ENCODE data around the gene HP1BP3. TPM values are rescaled to one million over a fixed set of nuclear protein-coding genes. Genes with fewer than 3 reads are reported as not detected.

HP1BP3 gene
- total RNA-seq, 1 experiment from 2014 or later: 263 TPM

DNA sequence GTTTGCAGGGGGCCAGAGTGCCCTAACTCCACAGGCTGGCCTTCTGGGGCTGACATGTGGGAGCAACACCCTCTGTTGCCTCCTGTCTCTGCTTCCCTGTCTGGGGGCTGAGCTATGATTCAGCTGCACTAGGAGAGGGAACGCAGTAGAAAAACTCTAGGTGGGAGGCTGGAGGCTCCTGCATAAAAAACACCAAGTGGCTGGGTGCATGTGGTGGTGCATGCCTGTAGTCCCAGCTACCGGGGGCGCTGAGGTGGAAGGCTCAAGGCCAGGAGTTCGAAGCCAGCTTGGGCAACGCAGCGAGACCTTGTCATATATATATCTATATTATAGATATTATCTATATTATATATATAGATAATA is 74.9 kb downstream of the HP1BP3 start:
- H3K27ac ChIP-seq (ENCODE audit: low read length): no peak overlapping the region
- peaks cover 10% of the 10 kb centered on the region for H3K4me1 ChIP-seq (ENCODE audit: control insufficient read depth, insufficient read depth, low read length)
- no peak for ATAC-seq
- intact Hi-C loops (cut with micrococcal nuclease; ENCODE audit: unreplicated experiment): no loop called here
- no peaks in the 10 kb centered on the region for H3K9me3 ChIP-seq (ENCODE audit: control insufficient read depth, insufficient read depth, low read depth, low read length)
- BruUV-seq (replicated peaks): no TSS peak
- H3K4me3 ChIP-seq (ENCODE audit: low read depth in 2 of 2, low read length in 2 of 2): no peak overlapping the region
- ChIA-PET CTCF (no interaction called here), POLR2A (no interaction called here)
- in situ Hi-C loops (cut with HindIII; ENCODE audit: low pct_unique_long_range_greater_than_20kb, low sequenced_read_pairs): no loop called here
- H3K36me3 ChIP-seq (ENCODE audit: control insufficient read depth, insufficient read depth, low read length): no peaks in the 10 kb centered on the region
- DNase-seq (ENCODE audit: low read depth, low spot score): no peak
- TF ChIP-seq SIN3A (IDR thresholded peaks at IDR 0.05; ENCODE audit: borderline replicate concordance, insufficient read depth, low read depth, low read length) (no peak), POLR2AphosphoS5 (IDR thresholded peaks at IDR 0.05; ENCODE audit: low read depth, low read length) (no peak), TCF7L2 (IDR thresholded peaks at IDR 0.05; ENCODE audit: low read depth, low read length) (no peak)
- TF ChIP-seq, protein P1, sequence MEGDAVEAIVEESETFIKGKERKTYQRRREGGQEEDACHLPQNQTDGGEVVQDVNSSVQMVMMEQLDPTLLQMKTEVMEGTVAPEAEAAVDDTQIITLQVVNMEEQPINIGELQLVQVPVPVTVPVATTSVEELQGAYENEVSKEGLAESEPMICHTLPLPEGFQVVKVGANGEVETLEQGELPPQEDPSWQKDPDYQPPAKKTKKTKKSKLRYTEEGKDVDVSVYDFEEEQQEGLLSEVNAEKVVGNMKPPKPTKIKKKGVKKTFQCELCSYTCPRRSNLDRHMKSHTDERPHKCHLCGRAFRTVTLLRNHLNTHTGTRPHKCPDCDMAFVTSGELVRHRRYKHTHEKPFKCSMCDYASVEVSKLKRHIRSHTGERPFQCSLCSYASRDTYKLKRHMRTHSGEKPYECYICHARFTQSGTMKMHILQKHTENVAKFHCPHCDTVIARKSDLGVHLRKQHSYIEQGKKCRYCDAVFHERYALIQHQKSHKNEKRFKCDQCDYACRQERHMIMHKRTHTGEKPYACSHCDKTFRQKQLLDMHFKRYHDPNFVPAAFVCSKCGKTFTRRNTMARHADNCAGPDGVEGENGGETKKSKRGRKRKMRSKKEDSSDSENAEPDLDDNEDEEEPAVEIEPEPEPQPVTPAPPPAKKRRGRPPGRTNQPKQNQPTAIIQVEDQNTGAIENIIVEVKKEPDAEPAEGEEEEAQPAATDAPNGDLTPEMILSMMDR (IDR thresholded peaks at IDR 0.05): no peak
- TF ChIP-seq, protein P2, sequence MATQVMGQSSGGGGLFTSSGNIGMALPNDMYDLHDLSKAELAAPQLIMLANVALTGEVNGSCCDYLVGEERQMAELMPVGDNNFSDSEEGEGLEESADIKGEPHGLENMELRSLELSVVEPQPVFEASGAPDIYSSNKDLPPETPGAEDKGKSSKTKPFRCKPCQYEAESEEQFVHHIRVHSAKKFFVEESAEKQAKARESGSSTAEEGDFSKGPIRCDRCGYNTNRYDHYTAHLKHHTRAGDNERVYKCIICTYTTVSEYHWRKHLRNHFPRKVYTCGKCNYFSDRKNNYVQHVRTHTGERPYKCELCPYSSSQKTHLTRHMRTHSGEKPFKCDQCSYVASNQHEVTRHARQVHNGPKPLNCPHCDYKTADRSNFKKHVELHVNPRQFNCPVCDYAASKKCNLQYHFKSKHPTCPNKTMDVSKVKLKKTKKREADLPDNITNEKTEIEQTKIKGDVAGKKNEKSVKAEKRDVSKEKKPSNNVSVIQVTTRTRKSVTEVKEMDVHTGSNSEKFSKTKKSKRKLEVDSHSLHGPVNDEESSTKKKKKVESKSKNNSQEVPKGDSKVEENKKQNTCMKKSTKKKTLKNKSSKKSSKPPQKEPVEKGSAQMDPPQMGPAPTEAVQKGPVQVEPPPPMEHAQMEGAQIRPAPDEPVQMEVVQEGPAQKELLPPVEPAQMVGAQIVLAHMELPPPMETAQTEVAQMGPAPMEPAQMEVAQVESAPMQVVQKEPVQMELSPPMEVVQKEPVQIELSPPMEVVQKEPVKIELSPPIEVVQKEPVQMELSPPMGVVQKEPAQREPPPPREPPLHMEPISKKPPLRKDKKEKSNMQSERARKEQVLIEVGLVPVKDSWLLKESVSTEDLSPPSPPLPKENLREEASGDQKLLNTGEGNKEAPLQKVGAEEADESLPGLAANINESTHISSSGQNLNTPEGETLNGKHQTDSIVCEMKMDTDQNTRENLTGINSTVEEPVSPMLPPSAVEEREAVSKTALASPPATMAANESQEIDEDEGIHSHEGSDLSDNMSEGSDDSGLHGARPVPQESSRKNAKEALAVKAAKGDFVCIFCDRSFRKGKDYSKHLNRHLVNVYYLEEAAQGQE (IDR thresholded peaks at IDR 0.05; ENCODE audit: insufficient read depth in 1 of 2, low read depth in 2 of 2, low read length in 1 of 2): no peak
- no peaks in the 10 kb centered on the region for H3K27me3 ChIP-seq (ENCODE audit: control insufficient read depth, insufficient read depth, low read length)

DNA sequence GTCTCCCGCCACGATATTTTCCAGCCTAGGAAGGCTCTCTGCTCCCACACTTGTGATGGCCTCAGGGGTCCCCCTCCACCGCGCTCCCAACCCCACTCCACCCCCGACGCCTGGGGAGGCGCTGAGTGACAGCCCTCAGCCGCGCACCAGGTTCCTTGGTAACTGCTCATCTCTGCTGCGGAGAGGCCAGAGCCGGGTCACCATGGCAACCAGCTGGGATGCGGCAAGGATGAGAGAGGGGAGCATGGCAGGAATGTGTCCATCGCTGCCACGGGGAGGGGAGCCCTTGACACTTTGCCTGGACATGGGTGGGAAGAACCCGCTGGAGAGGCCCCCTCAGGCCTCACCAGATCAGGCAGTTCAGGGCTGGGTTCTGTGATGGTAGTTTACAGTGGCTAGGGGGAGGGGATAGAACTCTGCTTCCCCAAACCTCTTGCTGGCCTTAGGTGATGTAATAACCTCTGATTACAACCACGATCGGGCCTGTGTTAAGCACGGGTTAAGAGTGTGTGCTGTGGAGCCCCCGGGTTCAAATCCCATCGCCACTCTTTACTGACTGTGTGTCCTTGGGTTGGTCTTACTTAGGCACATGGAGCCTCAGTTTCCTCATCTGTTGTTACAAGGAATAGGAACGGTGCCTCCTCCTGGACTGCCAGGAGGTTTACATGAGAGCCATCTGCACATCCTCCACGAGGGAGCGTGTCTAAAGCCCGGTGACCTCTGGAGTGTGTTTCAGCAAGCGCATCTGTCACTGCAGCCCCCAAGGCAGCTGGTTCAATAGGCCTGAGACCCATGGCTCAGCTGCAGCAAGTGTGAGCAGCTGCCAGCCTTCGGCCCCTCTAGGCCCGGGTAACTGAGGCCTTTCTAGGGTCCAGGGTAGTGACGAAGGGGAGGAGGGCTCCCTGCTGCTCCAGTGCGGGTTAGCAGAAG is 75.6 kb downstream of the HP1BP3 start:
- TF ChIP-seq POLR2AphosphoS5 (IDR thresholded peaks at IDR 0.05; ENCODE audit: low read depth, low read length) (no peak), TCF7L2 (IDR thresholded peaks at IDR 0.05; ENCODE audit: low read depth, low read length) (no peak), SIN3A (IDR thresholded peaks at IDR 0.05; ENCODE audit: borderline replicate concordance, insufficient read depth, low read depth, low read length) (no peak)
- TF ChIP-seq, protein P2 (IDR thresholded peaks at IDR 0.05; ENCODE audit: insufficient read depth in 1 of 2, low read depth in 2 of 2, low read length in 1 of 2): no peak
- TF ChIP-seq, protein P1 (IDR thresholded peaks at IDR 0.05): no peak
- H3K9me3 ChIP-seq (ENCODE audit: control insufficient read depth, insufficient read depth, low read depth, low read length): no peaks in the 10 kb centered on the region
- in situ Hi-C loops (cut with HindIII; ENCODE audit: low pct_unique_long_range_greater_than_20kb, low sequenced_read_pairs): no loop called here
- no peaks in the 10 kb centered on the region for H3K27me3 ChIP-seq (ENCODE audit: control insufficient read depth, insufficient read depth, low read length)
- ChIA-PET CTCF (no interaction called here), POLR2A (no interaction called here)
- H3K4me3 ChIP-seq (ENCODE audit: low read depth in 2 of 2, low read length in 2 of 2): no peak overlapping the region
- no peak overlapping the region for H3K27ac ChIP-seq (ENCODE audit: low read length)
- DNase-seq (ENCODE audit: low read depth, low spot score) (no peak), ATAC-seq (peak; percentile 42; the same call in 1 of the 2 replicates)
- peaks cover 10% of the 10 kb centered on the region for H3K4me1 ChIP-seq (ENCODE audit: control insufficient read depth, insufficient read depth, low read length)
- intact Hi-C loops (cut with micrococcal nuclease; ENCODE audit: unreplicated experiment): no loop called here
- BruUV-seq (replicated peaks): no TSS peak
- no peaks in the 10 kb centered on the region for H3K36me3 ChIP-seq (ENCODE audit: control insufficient read depth, insufficient read depth, low read length)

Measured in Panc1 (cell line).